ENCODE measurements around the gene RAI2. TPM values are rescaled to one million over a fixed set of nuclear protein-coding genes. Genes with fewer than 3 reads are reported as not detected.

The RAI2 gene
- total RNA-seq, 4 donors from 2014 or later = 24.4 to 35.3 (median 29.5) TPM

GRCh38 chrX:17767734-17768133, 93.4 kb downstream of the RAI2 start:
- Histone ChIP-seq H3K4me3 (no peak overlapping the region), H3K9me3 (no peaks in the 10 kb centered on the region), H3K36me3 (no peaks in the 10 kb centered on the region), H3K27me3 (peaks cover 0 to 6% (median 0%) of the 10 kb centered on the region in 4 donors), H3K4me1 (no peaks in the 10 kb centered on the region), H3K27ac (replicated peaks in 1 of 4) (no peak overlapping the region)
- WGBS = 44% methylated on average over 1 of the region's 1 CpG
- no peak for TF ChIP-seq POLR2A (IDR thresholded peaks at IDR 0.05; ENCODE audit: low read depth)
- no peak for TF ChIP-seq CTCF (IDR thresholded peaks at IDR 0.05)
- no peak for TF ChIP-seq EP300 (IDR thresholded peaks at IDR 0.05)
- TF ChIP-seq POLR2AphosphoS5 (IDR thresholded peaks at IDR 0.05) = no peak
- DNase-seq (ENCODE audit: extremely low spot score) = no peak
- intact Hi-C loops (cut with DNase I) = no loop called here

- TF ChIP-seq EP300 (IDR thresholded peaks at IDR 0.05) (no peak), POLR2A (IDR thresholded peaks at IDR 0.05; ENCODE audit: low read depth) (no peak), CTCF (IDR thresholded peaks at IDR 0.05) (no peak), POLR2AphosphoS5 (IDR thresholded peaks at IDR 0.05) (no peak)
- Histone ChIP-seq H3K4me1 (no peaks in the 10 kb centered on the region), H3K4me3 (no peak overlapping the region), H3K27me3 (no peaks in the 10 kb centered on the region), H3K27ac (replicated peaks in 1 of 4) (no peak overlapping the region), H3K9me3 (no peaks in the 10 kb centered on the region), H3K36me3 (peaks cover 0 to 4% (median 0%) of the 10 kb centered on the region in 4 donors)
- no peak for DNase-seq (ENCODE audit: extremely low spot score)
- 92% methylated on average over 1 of the region's 1 CpG for WGBS
- intact Hi-C loops (cut with DNase I) = no loop called here
These were observed 101.1 kb downstream of the RAI2 start for GRCh38 chrX:17759990-17760389.

- no peak overlapping the region for H3K27ac ChIP-seq (replicated peaks in 1 of 4)
- intact Hi-C loops (cut with DNase I) = no loop called here
- DNase-seq (ENCODE audit: extremely low spot score) = no peak
- peaks cover 0 to 4% (median 1%) of the 10 kb centered on the region in 4 donors for H3K36me3 ChIP-seq
- TF ChIP-seq POLR2A (IDR thresholded peaks at IDR 0.05; ENCODE audit: low read depth) (no peak), CTCF (IDR thresholded peaks at IDR 0.05) (no peak), POLR2AphosphoS5 (IDR thresholded peaks at IDR 0.05) (no peak), EP300 (IDR thresholded peaks at IDR 0.05) (no peak)
- WGBS = 72% methylated on average over 2 of the region's 2 CpGs
- no peaks in the 10 kb centered on the region for H3K9me3 ChIP-seq
- no peaks in the 10 kb centered on the region for H3K27me3 ChIP-seq
- no peaks in the 10 kb centered on the region for H3K4me1 ChIP-seq
- no peak overlapping the region for H3K4me3 ChIP-seq
These were observed 102.7 kb downstream of the RAI2 start for GRCh38 chrX:17758382-17758781.

- WGBS = 78% methylated on average over 3 of the region's 3 CpGs
- Histone ChIP-seq H3K27me3 (no peaks in the 10 kb centered on the region), H3K27ac (replicated peaks in 1 of 4) (no peak overlapping the region), H3K4me1 (no peaks in the 10 kb centered on the region), H3K4me3 (no peak overlapping the region), H3K9me3 (no peaks in the 10 kb centered on the region), H3K36me3 (peaks cover 11 to 34% (median 21%) of the 10 kb centered on the region in 4 donors)
- no peak for DNase-seq (ENCODE audit: extremely low spot score)
- intact Hi-C loops (cut with DNase I) = no loop called here
- TF ChIP-seq CTCF (IDR thresholded peaks at IDR 0.05) = no peak
- no peak for TF ChIP-seq POLR2A (IDR thresholded peaks at IDR 0.05; ENCODE audit: low read depth)
- TF ChIP-seq POLR2AphosphoS5 (IDR thresholded peaks at IDR 0.05) = no peak
- no peak for TF ChIP-seq EP300 (IDR thresholded peaks at IDR 0.05)
These were observed 110.7 kb downstream of the RAI2 start for GRCh38 chrX:17750436-17750835.

Other genes starting within 250 kb of the RAI2 start
- gene SCML1, start 123.8 kb downstream of the RAI2 start, total RNA-seq = 1 to 10 TPM; 4.8 to 8.3 (median 6.4) TPM